Stimulated activated CD4-positive, alpha-beta T cell treated with anti-CD3 and anti-CD28 coated beads, Interleukin-15, amount 100 ng/mL, for 1 hour (primary cell): ENCODE measurements around the gene ZNF518A.
"Not testable (repeated sequence)": the region's sequence is repeated elsewhere in the genome, so short reads cannot be mapped to it uniquely, and the experiment has no call there.

Source experiments
- DNase-seq, 2 donors: peaks; one replicate each; pipeline ENCODE4 v3.0.0-alpha.2; 2020; ENCODE audit warnings: low read depth in 1 of 2, low spot score in 1 of 2

The ZNF518A gene

DNA sequence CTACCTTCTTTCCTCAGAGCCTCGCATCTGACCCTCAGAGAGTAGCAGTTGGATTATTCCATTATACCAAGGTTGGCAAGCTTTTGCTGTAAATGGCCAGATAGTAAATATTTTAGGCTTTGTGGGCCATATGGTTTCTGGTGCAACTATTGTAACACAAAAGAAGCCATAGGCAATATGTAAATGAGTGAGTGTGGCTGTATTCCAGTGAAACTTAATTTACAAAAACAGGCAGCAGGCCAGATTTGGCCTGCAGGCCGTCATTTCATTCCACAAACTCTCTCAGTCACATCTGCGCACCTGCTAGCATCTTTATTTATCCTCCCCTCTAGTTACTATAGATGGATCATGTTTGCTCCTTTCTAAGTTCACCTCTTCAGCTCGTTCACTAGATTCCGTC lies 6.7 kb downstream of the ZNF518A start:
- no peak for DNase-seq

GRCh38 chr10:96137567-96137966 lies 7.5 kb downstream of the ZNF518A start:
- no peak for DNase-seq

DNA sequence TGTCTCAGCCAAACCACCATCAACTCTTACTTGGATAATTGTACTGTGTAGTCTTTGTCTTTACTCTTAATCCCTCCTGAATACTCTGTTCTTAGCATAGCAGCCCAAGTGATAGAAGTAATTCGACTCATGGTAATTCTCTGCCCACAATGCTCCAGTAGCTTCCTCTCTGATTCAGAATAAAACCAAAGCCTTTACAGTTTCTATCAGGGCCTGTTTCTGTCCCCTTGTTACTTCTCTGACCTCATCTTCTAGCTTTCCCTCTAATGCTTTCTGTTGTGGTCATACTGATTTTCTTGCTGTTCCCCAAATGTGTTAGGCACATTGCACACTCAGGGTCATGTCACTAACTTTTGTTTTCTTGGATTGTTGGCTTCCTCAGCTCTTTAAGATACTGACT lies 8.0 kb downstream of the ZNF518A start:
- no peak for DNase-seq

GRCh38 chr10:96152437-96152836 lies 22.3 kb downstream of the ZNF518A start:
- DNase-seq, result no peak

DNA sequence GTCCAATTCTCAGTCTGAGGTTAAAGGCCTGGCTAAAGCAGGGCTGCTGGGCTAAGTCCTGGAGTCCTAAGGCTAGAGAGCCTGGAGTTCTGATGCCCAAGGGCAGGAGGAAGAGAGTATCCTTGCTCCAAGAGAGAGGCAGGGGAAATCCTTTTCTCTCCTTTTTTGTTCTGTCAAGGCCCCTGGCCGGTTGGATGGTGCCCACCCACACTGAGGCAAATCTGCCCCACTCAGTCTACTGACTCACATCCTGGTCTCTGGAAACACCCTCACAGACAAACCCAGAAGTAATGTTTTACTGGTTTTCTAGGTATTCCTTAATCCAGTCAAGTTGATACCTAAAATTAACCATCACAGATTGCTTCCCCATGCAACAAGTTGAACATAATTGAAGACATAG lies 23.0 kb downstream of the ZNF518A start:
- DNase-seq, result no peak

GRCh38 chr10:96165726-96166125 lies 35.6 kb downstream of the ZNF518A start:
- DNase-seq, result no peak

GRCh38 chr10:96168546-96168945 lies 38.4 kb downstream of the ZNF518A start:
- DNase-seq, result no peak

DNA sequence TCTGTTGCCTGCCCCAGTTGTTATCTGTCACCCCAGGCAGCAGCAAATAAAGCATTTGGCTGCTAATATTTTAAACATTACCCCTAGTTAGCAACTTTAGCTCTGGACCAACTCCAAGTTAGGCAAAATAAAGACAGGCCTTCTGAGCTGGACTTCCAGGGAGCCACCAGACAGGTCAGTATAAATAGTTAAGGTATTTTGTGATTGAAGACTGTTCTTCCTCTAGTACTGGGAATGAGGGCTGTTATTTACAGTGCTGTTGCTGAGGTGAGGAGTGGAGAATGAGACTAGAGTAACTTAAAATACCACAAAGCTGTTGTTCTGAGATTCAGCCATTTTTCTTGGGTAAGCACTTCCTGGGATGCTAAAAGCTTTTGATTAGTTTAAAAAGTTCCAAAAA lies 40.1 kb downstream of the ZNF518A start:
- no peak for DNase-seq

- DNase-seq, result no peak
Measured at GRCh38 chr10:96172666-96173065, 42.6 kb downstream of the ZNF518A start.

DNA sequence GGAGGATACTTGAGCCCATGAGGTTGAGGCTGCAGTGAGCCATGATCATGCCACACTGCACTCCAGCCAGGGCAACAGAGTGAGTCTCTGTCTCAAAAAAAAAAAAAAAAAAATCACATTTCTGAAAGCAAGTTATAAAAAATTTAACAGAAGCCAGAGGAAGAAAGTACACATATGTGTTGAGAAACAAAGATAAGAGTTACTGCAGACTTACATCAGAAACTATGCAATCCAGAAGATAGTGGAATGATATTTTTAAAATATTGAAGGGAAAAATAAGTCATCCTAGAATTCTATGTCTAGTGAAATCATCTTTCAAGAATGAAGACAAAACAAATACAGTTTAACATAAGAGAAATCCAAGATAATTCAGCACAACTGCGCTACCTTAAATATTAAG lies 46.9 kb downstream of the ZNF518A start:
- no peak for DNase-seq

DNA sequence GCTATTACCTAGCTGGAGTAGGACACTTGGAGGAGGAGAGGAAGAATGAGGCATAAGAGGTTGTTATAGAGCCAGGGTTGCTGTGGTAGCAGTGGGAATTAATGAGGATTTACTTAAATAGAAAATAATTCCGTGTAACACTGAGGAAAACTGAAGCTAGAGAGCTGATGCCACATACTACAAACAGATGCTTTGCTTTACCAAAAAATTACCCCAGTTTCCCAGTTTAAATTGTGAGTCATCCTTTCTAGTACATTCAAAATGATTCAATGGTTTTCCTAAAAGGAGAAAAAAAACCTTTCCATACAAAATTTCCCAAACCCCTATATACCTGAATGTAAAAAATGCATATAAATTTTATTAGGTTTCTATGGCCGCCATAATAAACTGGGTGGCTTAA lies 58.3 kb downstream of the ZNF518A start:
- no peak for DNase-seq

GRCh38 chr10:96188916-96189315 lies 58.8 kb downstream of the ZNF518A start:
- no peak for DNase-seq

DNA sequence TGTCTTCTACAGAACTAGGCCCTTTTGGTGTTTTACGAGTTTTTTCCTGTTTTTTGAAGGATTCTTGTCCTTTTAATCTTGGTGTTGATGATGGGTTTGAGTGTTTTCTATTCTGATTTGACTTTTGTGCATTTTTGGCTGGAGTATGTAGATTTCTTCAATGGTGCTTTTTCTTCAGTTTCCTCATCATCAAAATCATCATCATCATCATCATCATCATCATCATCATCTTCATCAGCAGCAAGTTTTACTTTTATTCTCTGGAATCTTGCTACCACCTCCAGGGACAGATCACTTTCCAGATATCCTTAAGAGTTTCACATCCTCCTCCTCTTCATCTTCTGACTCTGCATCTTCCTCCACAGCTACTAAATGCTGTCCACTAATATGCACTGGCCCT lies 59.4 kb downstream of the ZNF518A start:
- not testable (repeated sequence) for DNase-seq

GRCh38 chr10:96201525-96201924 lies 71.4 kb downstream of the ZNF518A start:
- no peak for DNase-seq

DNA sequence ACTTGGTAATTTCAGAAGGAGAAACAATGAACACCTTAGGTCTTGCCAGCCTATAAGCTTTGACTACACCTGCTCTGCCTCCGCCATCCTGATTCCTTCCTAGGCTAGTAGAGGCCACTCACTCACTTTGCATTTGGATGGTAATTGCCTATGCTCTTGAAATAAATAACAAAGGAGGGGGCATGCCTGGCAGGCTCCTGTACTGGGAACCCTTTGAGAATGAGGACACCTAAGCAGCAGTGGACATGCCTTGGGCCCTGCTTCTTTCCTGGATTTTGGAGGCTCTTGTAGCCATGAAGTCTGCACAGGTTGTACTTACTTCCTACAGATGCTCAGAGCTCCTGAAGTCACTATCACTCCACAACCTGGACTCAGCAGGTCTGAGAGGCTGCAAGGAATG lies 75.5 kb downstream of the ZNF518A start:
- DNase-seq, result no peak

DNA sequence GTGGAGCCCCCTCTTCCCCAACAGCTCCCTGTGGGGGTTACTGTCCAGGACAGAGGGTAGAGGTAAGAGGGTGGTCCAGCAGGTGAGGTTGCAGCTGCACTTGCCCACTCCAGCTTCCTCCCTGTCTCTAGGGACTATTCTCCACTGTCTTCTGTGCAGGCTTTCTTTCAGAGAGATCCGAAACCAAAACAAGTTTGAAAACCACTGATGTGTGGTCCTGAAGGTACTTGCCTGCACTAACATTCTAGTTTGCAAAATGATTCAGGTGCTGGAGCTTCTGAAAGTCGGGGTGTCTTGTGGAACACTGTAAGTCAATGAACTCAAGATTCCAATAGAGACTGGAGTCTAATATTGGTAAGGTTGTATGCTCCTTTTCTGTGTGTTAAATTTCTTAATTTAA lies 78.2 kb downstream of the ZNF518A start:
- no peak for DNase-seq

GRCh38 chr10:96208946-96209345 lies 78.8 kb downstream of the ZNF518A start:
- DNase-seq, result no peak

GRCh38 chr10:96211764-96212163 lies 81.7 kb downstream of the ZNF518A start:
- DNase-seq, result no peak

DNA sequence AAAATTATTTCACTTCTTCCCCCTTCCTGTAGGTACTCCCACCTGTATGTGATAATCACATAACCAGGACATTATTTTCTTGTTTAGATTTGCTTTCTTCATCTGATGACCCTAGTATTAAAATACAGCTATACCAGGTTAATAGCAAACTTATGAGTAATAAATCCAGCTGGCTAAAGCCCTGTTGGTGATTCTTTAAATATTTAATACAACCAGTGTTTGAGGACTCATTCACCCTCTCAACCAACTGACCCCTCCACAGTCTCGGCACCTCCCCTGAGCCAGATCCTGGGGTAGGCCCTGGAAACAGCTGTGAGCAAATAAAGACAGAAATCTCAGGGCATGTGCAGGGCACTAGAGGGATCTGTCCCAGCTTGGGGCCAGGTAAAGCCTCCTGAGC lies 82.8 kb downstream of the ZNF518A start:
- DNase-seq, result no peak
